HEK293T (cell line): Measurements from ENCODE around the gene ADAM22.

Experiments used
- BHLHE40 ChIP-seq: fragments of 450-650 bp; IDR thresholded peaks from 2 replicates; pipeline ENCODE4 v1.6.1; 2016; ENCODE audit warnings: mild to moderate bottlenecking, moderate library complexity, borderline replicate concordance
- FOXM1 ChIP-seq: fragments of 450-650 bp; IDR thresholded peaks from 2 replicates; pipeline ENCODE4 v1.6.1; 2017; ENCODE audit warnings: mild to moderate bottlenecking, borderline replicate concordance
- L3MBTL2 ChIP-seq: fragments of 450-650 bp; conservative IDR thresholded peaks from 2 replicates; pipeline ENCODE4 v1.6.1; 2016; ENCODE audit warnings: mild to moderate bottlenecking

DNA sequence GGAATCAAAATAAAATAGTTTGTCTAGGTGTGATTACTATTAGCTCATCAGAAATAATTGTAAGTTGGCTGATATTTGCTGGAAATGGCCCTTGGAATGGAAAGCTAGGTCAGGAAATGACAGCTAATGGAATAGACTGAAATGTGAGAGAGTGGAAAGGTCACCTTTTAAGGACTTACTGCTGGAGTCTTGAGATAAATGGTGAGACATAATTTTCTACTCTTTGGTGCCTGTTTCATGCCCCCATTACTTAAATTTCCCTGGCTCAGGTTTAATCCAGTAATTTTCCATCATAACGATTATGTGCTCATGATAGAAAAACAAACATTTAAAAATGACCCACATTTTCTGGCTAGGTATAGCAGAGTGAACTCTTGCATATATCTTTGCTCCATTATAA, 123.6 kb downstream of the ADAM22 start:
- TF ChIP-seq L3MBTL2, result no peak
- TF ChIP-seq BHLHE40, result no peak
- no peak for TF ChIP-seq FOXM1
